Gastroesophageal sphincter (tissue), 4 donors: ENCODE data around the gene RPL4. TPM values are rescaled to one million over a fixed set of nuclear protein-coding genes. Genes with fewer than 3 reads are reported as not detected.

Experiments used
- ATAC-seq: fragments of 150-250 bp; one replicate; pipeline ENCODE4 v1.9.1; 2016; ENCODE audit warnings: mild to moderate bottlenecking, moderate library complexity
- H3K27ac ChIP-seq, 4 donors: fragments of 200-600 bp; sonication (generic) in 3 of 4; 1 replicate in 3 of 4; 2 replicates in 1 of 4; pipeline ENCODE4 v1.5.1; 2016 to 2019
- H3K27me3 ChIP-seq: fragments of 200-600 bp; sonication (generic); one replicate; pipeline ENCODE4 v1.5.1; 2019
- H3K36me3 ChIP-seq, 2 donors: fragments of 200-600 bp; sonication (generic); one replicate each; pipeline ENCODE4 v1.5.1; 2019; ENCODE audit warnings: control low read depth in 1 of 2
- H3K4me1 ChIP-seq, 3 donors: fragments of 200-600 bp; sonication (generic); 1 replicate in 2 of 3; 2 replicates in 1 of 3; pipeline ENCODE4 v1.5.1; 2016 to 2019; ENCODE audit warnings: control low read depth in 2 of 3
- H3K4me3 ChIP-seq, 2 donors: fragments of 200-600 bp; sonication (generic); one replicate each; pipeline ENCODE4 v1.5.1; 2019; ENCODE audit warnings: mild to moderate bottlenecking in 1 of 2, moderate library complexity in 1 of 2
- H3K9me3 ChIP-seq, 3 donors: fragments of 200-600 bp; sonication (generic); one replicate each; pipeline ENCODE4 v1.5.1; 2017 to 2019; ENCODE audit warnings: control low read depth in 2 of 3
- EP300 ChIP-seq: sonication (generic); formaldehyde crosslinking; IDR thresholded peaks from one replicate; pipeline ENCODE4 v1.6.1; 2017; ENCODE audit warnings: antibody characterized with exemption, mild to moderate bottlenecking
- POLR2A ChIP-seq, 2 donors: fragments of 450-650 bp; IDR thresholded peaks; one replicate each; pipeline ENCODE4 v1.6.1; 2017; ENCODE audit warnings: antibody characterized with exemption in 2 of 2, mild to moderate bottlenecking in 2 of 2, moderate library complexity in 1 of 2
- POLR2AphosphoS5 ChIP-seq: sonication (generic); formaldehyde crosslinking; IDR thresholded peaks from one replicate; pipeline ENCODE4 v1.6.1; 2017; ENCODE audit warnings: antibody characterized with exemption
- WGBS, 2 donors: methylation state at CpG; one replicate each; pipeline ENCODE4 v1.1.5; 2018; ENCODE audit warnings: low coverage in 1 of 2; 5-methylcytosine and 5-hydroxymethylcytosine counted together
- total RNA-seq, 4 donors: library from RNA; depleted of rRNA; stranded (reverse); fragments of >200 nt; gene quantifications; one replicate each; pipeline ENCODE4 v1.1.0, GENCODE V29; 2016
- TF ChIP-seq, protein P1 (sequence below), 4 experiments: fragments of 200-600 bp in 2 of 4; fragments of 450-650 bp in 2 of 4; sonication (generic) in 1 of 4; IDR thresholded peaks; one replicate each; pipeline ENCODE4 v1.5.1; 2017 to 2019; ENCODE audit warnings: antibody characterized with exemption in 4 of 4, mild to moderate bottlenecking in 2 of 4, moderate library complexity in 2 of 4

Gene RPL4
- total RNA-seq, 4 donors from 2014 or later, result 3,015 to 4,496 (median 4,021) TPM

DNA sequence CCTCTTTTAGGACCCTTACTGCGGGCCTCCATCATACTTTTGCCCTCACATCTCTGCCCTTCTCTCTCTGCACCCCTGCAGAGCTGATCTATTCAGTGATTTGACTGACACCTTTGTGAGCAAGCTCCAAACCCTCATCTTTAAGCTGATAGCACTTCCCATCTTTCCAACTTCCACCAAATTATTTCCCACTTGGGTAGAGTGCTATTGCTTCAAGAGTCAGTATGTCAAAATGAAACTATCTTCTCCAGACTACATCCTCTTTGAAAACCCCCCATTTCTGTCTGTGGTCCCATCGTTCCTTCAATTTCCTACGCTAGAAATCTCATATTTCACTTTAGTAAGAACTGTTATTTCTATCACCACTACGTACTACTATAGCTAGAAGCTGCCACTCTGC, 20.2 kb upstream of the RPL4 start:
- Histone ChIP-seq H3K4me3 (no peak overlapping the region), H3K4me1 (no peaks in the 10 kb centered on the region), H3K36me3 (peaks cover 0 to 48% of the 10 kb centered on the region in 2 donors), H3K27ac (no peak overlapping the region), H3K27me3 (no peaks in the 10 kb centered on the region), H3K9me3 (no peaks in the 10 kb centered on the region)
- TF ChIP-seq EP300, result no peak
- TF ChIP-seq POLR2AphosphoS5, result no peak
- TF ChIP-seq, protein P1, sequence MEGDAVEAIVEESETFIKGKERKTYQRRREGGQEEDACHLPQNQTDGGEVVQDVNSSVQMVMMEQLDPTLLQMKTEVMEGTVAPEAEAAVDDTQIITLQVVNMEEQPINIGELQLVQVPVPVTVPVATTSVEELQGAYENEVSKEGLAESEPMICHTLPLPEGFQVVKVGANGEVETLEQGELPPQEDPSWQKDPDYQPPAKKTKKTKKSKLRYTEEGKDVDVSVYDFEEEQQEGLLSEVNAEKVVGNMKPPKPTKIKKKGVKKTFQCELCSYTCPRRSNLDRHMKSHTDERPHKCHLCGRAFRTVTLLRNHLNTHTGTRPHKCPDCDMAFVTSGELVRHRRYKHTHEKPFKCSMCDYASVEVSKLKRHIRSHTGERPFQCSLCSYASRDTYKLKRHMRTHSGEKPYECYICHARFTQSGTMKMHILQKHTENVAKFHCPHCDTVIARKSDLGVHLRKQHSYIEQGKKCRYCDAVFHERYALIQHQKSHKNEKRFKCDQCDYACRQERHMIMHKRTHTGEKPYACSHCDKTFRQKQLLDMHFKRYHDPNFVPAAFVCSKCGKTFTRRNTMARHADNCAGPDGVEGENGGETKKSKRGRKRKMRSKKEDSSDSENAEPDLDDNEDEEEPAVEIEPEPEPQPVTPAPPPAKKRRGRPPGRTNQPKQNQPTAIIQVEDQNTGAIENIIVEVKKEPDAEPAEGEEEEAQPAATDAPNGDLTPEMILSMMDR (IDR thresholded peaks at IDR 0.05), result no peak
- no peak for TF ChIP-seq POLR2A (IDR thresholded peaks at IDR 0.05)
- WGBS, 2 donors, result 86 to 93% methylated on average over 4 of the region's 4 CpGs
- no peak for ATAC-seq

DNA sequence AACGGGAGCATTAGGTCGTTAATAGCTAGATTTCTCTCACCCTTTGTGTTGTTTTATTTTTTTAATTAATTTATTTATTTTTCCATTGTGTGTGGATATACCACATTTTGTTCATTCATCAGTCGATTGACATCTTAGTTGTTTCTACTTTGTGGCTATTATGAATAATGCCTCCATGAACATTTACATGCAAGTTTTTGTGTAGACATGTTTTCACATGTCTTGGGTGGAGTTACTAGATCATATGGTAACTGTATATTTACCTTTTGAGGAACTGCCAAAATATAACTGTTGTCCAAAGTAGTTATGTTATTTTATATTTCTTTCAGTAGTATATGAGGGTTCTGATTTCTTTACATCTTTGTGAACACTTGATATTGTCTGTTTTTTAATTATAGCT, 19.3 kb upstream of the RPL4 start:
- Histone ChIP-seq H3K9me3 (no peaks in the 10 kb centered on the region), H3K36me3 (peaks cover 0 to 43% of the 10 kb centered on the region in 2 donors), H3K27me3 (no peaks in the 10 kb centered on the region), H3K4me1 (no peaks in the 10 kb centered on the region), H3K27ac (no peak overlapping the region), H3K4me3 (no peak overlapping the region)
- 94% methylated on average over 3 of the region's 3 CpGs for WGBS, 2 donors
- TF ChIP-seq POLR2A (IDR thresholded peaks at IDR 0.05) (no peak), POLR2AphosphoS5 (no peak)
- TF ChIP-seq, protein P1 (IDR thresholded peaks at IDR 0.05), result no peak
- ATAC-seq, result no peak

DNA sequence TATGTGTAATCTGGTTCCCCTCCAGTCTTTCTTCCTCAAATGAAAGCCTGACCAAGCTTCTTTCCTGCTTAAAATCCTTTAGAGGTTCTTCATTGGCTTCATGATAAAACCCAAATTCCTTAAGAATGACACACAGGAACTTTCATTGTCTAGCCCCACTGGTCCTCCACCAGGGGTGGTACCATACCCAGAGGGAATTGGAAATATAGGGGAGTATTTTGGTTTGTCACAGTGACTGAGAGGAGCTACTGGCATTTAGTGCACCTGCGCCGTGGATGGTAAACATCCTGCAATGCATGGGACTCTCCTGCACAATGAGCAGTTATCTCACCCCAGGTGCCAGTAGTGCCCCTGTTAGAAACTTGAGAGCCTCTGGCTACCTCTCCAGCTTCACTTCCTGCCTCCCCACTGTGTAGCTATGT, 11.3 kb upstream of the RPL4 start:
- no peak overlapping the region for H3K4me3 ChIP-seq
- TF ChIP-seq POLR2A (IDR thresholded peaks at IDR 0.05) (no peak), EP300 (no peak), POLR2AphosphoS5 (no peak)
- TF ChIP-seq, protein P1 (IDR thresholded peaks at IDR 0.05), result no peak
- H3K4me1 ChIP-seq, result no peaks in the 10 kb centered on the region
- ATAC-seq, result no peak
- no peaks in the 10 kb centered on the region for H3K27me3 ChIP-seq
- peaks cover 0 to 31% of the 10 kb centered on the region in 2 donors for H3K36me3 ChIP-seq
- H3K9me3 ChIP-seq, result no peaks in the 10 kb centered on the region
- WGBS, 2 donors, result 100% methylated on average over 1 to 2 of the region's 2 CpGs
- no peak overlapping the region for H3K27ac ChIP-seq

DNA sequence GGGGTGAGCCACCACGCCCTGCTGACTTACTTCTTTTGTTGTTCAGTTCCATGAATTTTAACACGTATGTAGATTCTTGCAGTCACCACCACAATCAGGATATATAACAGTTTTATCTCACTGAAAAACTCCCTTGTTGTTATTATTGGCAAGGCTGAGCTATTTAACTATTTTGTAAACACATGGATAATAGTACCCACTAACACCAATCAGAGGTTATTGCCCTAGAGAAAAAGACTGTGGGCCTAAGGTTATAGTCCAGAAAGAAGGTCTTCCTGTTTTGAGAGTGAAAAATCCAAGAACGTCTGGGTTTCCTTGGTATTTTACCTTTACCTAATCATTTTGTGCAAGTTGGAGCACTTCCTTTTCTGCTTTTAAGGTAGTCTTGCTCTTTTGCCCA, 9.9 kb upstream of the RPL4 start:
- Histone ChIP-seq H3K4me1 (no peaks in the 10 kb centered on the region), H3K36me3 (peaks cover 0 to 29% of the 10 kb centered on the region in 2 donors)
- no peak for ATAC-seq

DNA sequence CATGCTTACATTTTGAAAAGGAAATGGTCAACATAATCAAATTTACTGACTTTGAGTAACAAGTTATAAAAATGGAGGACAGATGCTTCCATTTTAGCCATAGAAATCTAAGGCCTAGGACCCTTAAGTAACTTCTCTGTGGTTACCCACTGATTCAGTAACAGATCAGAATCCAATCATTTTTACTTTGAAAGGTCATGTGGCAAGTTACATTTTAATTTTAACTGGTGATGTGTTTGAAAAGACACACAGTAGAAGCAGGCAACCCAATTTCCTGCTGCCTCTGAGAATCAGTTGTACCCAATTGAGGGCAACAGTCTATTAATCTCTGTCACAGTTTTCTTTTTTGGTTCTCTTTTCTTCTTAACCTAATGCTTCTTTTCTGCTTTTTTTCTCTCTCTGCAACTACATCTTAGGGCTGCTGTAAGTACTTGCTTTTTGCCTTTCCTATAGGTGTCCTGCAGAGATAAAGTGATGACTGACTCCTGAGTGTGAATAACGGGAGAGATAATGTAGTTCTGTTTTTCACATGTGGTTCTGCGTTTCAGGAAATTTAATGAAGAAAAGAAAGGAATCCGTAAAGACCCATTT, 3.7 kb upstream of the RPL4 start:
- H3K4me1 ChIP-seq, result peaks cover 4 to 16% (median 8%) of the 10 kb centered on the region in 3 donors
- TF ChIP-seq POLR2AphosphoS5 (no peak), EP300 (no peak), POLR2A (IDR thresholded peaks at IDR 0.05) (no peak)
- TF ChIP-seq, protein P1 (IDR thresholded peaks at IDR 0.05), result no peak
- ATAC-seq, result no peak
- WGBS, 2 donors, result 89 to 91% methylated on average over 3 of the region's 3 CpGs
- H3K27me3 ChIP-seq, result no peaks in the 10 kb centered on the region
- no peak overlapping the region for H3K4me3 ChIP-seq
- no peak overlapping the region for H3K27ac ChIP-seq
- no peaks in the 10 kb centered on the region for H3K9me3 ChIP-seq
- H3K36me3 ChIP-seq, result no peaks in the 10 kb centered on the region

More for the DNA sequence above, 9.9 kb upstream of the RPL4 start:
- Histone ChIP-seq H3K4me3 (no peak overlapping the region), H3K27ac (no peak overlapping the region), H3K9me3 (no peaks in the 10 kb centered on the region), H3K27me3 (no peaks in the 10 kb centered on the region)
- WGBS, 2 donors, result 89% methylated on average over 2 to 3 of the region's 3 CpGs
- no peak for TF ChIP-seq POLR2A (IDR thresholded peaks at IDR 0.05)
- TF ChIP-seq, protein P1 (IDR thresholded peaks at IDR 0.05), result no peak
- no peak for TF ChIP-seq EP300
- no peak for TF ChIP-seq POLR2AphosphoS5
